Brain pericyte (primary cell): ENCODE measurements around the gene SUGP2.

Experiments
- DNase-seq: peaks from one replicate; pipeline ENCODE4 v3.0.0-alpha.2; 2012; ENCODE audit warnings: low read depth, low spot score

The SUGP2 gene

GRCh38 chr19:18991468-18991867, 41.8 kb downstream of the SUGP2 start:
- no peak for DNase-seq

GRCh38 chr19:18991006-18991405, 42.3 kb downstream of the SUGP2 start:
- no peak for DNase-seq

GRCh38 chr19:18990128-18990708, 43.1 kb downstream of the SUGP2 start:
- DNase-seq: no peak

- no peak for DNase-seq
Observed at GRCh38 chr19:18989316-18989715, 44.0 kb downstream of the SUGP2 start.

GRCh38 chr19:18987456-18987855, 45.9 kb downstream of the SUGP2 start:
- no peak for DNase-seq

- DNase-seq: no peak
Observed at GRCh38 chr19:18985257-18985656, 48.1 kb downstream of the SUGP2 start.

GRCh38 chr19:18984251-18984650, 49.1 kb downstream of the SUGP2 start:
- DNase-seq: no peak

- no peak for DNase-seq
Observed at GRCh38 chr19:18982669-18983068, 50.6 kb downstream of the SUGP2 start.

GRCh38 chr19:18980432-18981020, 52.8 kb downstream of the SUGP2 start:
- no peak for DNase-seq

GRCh38 chr19:18978616-18979015, 54.7 kb downstream of the SUGP2 start:
- DNase-seq: no peak

- no peak for DNase-seq
Observed at GRCh38 chr19:18975869-18976268, 57.4 kb downstream of the SUGP2 start.

- no peak for DNase-seq
Observed at GRCh38 chr19:18975011-18975410, 58.3 kb downstream of the SUGP2 start.

GRCh38 chr19:18972851-18973250, 60.5 kb downstream of the SUGP2 start:
- DNase-seq: no peak

GRCh38 chr19:18972301-18972811, 61.0 kb downstream of the SUGP2 start:
- no peak for DNase-seq

- DNase-seq: no peak
Observed at GRCh38 chr19:18969931-18970659, 63.2 kb downstream of the SUGP2 start.

GRCh38 chr19:18967358-18968146, 65.8 kb downstream of the SUGP2 start:
- no peak for DNase-seq

- no peak for DNase-seq
Observed at GRCh38 chr19:18966307-18966706, 67.0 kb downstream of the SUGP2 start.

- DNase-seq: no peak
Observed at GRCh38 chr19:18964121-18964520, 69.2 kb downstream of the SUGP2 start.

GRCh38 chr19:18961767-18962620, 71.3 kb downstream of the SUGP2 start:
- DNase-seq: no peak

GRCh38 chr19:18960370-18960769, 72.9 kb downstream of the SUGP2 start:
- DNase-seq: no peak

GRCh38 chr19:18955042-18955441, 78.3 kb downstream of the SUGP2 start:
- no peak for DNase-seq
